A673 (cell line): ENCODE measurements around the gene KLF17. TPM values are rescaled to one million over a fixed set of nuclear protein-coding genes. Genes with fewer than 3 reads are reported as not detected.
A peak's percentile ranks its signal among the peaks of the same experiment; 100 is the strongest.

Experiments used
- Bru-seq: library from RNA; stranded (reverse); fragments of 400-500 nt; gene quantifications from one replicate; lab custom pipeline; 2021; lab: Mats Ljungman, UMichigan
- BruChase-seq, 2 experiments: library from RNA; stranded (reverse); fragments of 400-500 nt; gene quantifications; one replicate each; lab custom pipeline; 2021; lab: Mats Ljungman, UMichigan
- BruUV-seq: library from RNA; stranded (reverse); fragments of 400-500 nt; replicated peaks from 2 replicates; lab custom pipeline; 2021; lab: Mats Ljungman, UMichigan
- CTCF ChIA-PET: fragments of 300-600 bp; sonication (Branson Sonifier 250); formaldehyde crosslinking; loops from one replicate; lab custom pipeline; 2022; ENCODE audit warnings: antibody characterized with exemption; lab: Charles Lee
- POLR2A ChIA-PET: fragments of 300-600 bp; sonication (Branson Sonifier 250); formaldehyde crosslinking; loops from one replicate; lab custom pipeline; 2022; ENCODE audit warnings: antibody characterized with exemption; ENCODE audit not compliant: low non-redundant PET; lab: Charles Lee
- DNase-seq: peaks from one replicate; pipeline ENCODE4 v3.0.0-alpha.2; 2015; ENCODE audit warnings: low spot score
- H3K27ac ChIP-seq: fragments of 200-600 bp; sonication (generic); 2 replicates; pipeline ENCODE4 v1.5.1; 2016; ENCODE audit warnings: mixed run types, low read depth, mild to moderate bottlenecking, mixed read lengths, antibody characterized with exemption, low read length; ENCODE audit not compliant: poor library complexity, severe bottlenecking
- H3K27me3 ChIP-seq: fragments of 200-600 bp; sonication (generic); replicated peaks from 2 replicates; pipeline ENCODE4 v1.6.1; 2017; ENCODE audit warnings: mixed run types, low read depth, mild to moderate bottlenecking, mixed read lengths, antibody characterized with exemption, low read length; ENCODE audit not compliant: insufficient read depth, poor library complexity
- H3K36me3 ChIP-seq: fragments of 200-600 bp; sonication (generic); 2 replicates; pipeline ENCODE4 v1.6.1; 2016; ENCODE audit warnings: mixed run types, mild to moderate bottlenecking, mixed read lengths, antibody characterized with exemption, low read length; ENCODE audit not compliant: insufficient read depth, poor library complexity, severe bottlenecking
- H3K4me1 ChIP-seq: fragments of 200-600 bp; sonication (generic); 2 replicates; pipeline ENCODE4 v1.6.1; 2017; ENCODE audit warnings: mixed run types, mild to moderate bottlenecking, mixed read lengths, antibody characterized with exemption, low read length; ENCODE audit not compliant: insufficient read depth, poor library complexity, severe bottlenecking
- H3K4me3 ChIP-seq: fragments of 200-600 bp; sonication (generic); 2 replicates; pipeline ENCODE4 v1.5.1; 2016; ENCODE audit warnings: low read depth, mixed run types, mild to moderate bottlenecking, mixed read lengths, low read length; ENCODE audit not compliant: poor library complexity, severe bottlenecking
- H3K9me3 ChIP-seq: fragments of 200-600 bp; sonication (generic); 2 replicates; pipeline ENCODE4 v1.6.1; 2016; ENCODE audit warnings: mixed run types, low read depth, mild to moderate bottlenecking, mixed read lengths, antibody characterized with exemption, low read length; ENCODE audit not compliant: poor library complexity, severe bottlenecking
- EZH2 ChIP-seq: fragments of 200-600 bp; sonication (generic); IDR thresholded peaks from 2 replicates; pipeline ENCODE4 v1.6.1; 2017; ENCODE audit warnings: borderline replicate concordance, low read depth, mild to moderate bottlenecking, mixed read lengths, antibody characterized with exemption, low read length; ENCODE audit not compliant: poor library complexity, severe bottlenecking
- intact Hi-C: fragments of 100-400 bp; cut with micrococcal nuclease; formaldehyde crosslinking; loops from one replicate; pipeline ENCODE4 v1.10.0; 2022; ENCODE audit not compliant: unreplicated experiment
- long read RNA-seq: library from polyadenylated mRNA; stranded (forward); transcript quantifications from one replicate; pipeline ENCODE4 v2.0.0, GENCODE V29; 2022
- total RNA-seq: library from RNA; stranded (reverse); gene quantifications from 2 replicates; pipeline ENCODE4 v1.2.3, GENCODE V29; 2021
- TF ChIP-seq, protein P1 (sequence below): fragments of 300-800, 200-600 bp; sonication (generic); conservative IDR thresholded peaks from 2 replicates; pipeline ENCODE4 v1.5.1; 2017; ENCODE audit warnings: low read depth, mild to moderate bottlenecking, antibody characterized with exemption, low read length, moderate library complexity, mixed read lengths

KLF17 gene
- total RNA-seq: not detected in 2 replicates
- Bru-seq, nascent RNA: percentile 5 among the genes with signal in this experiment
- BruChase-seq, experiment 1, labeled RNA remaining after a 2-hour chase: percentile 5 among the genes with signal in this experiment
- percentile 16 among the genes with signal in this experiment for BruChase-seq, experiment 2, labeled RNA remaining after a 6-hour chase
- long read RNA-seq: 0 reads

DNA sequence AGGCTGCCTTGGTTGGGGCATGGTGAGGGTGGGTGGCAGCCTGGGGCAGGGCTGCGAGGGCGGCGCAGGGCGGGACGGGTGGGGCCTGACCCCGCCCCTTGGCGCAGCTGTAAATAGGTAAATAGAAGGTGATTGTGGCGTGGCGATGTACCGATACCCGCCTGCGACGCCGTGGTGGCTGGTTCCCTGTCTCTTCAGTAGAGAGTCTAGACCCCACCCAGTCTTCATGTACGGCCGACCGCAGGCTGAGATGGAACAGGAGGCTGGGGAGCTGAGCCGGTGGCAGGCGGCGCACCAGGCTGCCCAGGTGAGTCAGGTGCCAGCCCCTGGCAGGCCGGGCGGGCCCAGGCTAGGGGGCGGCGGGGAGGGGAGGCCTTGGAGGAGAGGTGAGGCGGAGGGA, at the start of gene KLF17:
Gene KLF17, plus strand, starts transcription at position 140 of the 400 bp plus-strand sequence. Its CDS starts 87 bp downstream, at position 227.
- CTCF ChIA-PET: no interaction called here
- BruUV-seq: no TSS peak

GRCh38 chr1:44071461-44071860, 47.2 kb upstream of the KLF17 start:
- H3K36me3 ChIP-seq: no peaks in the 10 kb centered on the region
- TF ChIP-seq, protein P1, sequence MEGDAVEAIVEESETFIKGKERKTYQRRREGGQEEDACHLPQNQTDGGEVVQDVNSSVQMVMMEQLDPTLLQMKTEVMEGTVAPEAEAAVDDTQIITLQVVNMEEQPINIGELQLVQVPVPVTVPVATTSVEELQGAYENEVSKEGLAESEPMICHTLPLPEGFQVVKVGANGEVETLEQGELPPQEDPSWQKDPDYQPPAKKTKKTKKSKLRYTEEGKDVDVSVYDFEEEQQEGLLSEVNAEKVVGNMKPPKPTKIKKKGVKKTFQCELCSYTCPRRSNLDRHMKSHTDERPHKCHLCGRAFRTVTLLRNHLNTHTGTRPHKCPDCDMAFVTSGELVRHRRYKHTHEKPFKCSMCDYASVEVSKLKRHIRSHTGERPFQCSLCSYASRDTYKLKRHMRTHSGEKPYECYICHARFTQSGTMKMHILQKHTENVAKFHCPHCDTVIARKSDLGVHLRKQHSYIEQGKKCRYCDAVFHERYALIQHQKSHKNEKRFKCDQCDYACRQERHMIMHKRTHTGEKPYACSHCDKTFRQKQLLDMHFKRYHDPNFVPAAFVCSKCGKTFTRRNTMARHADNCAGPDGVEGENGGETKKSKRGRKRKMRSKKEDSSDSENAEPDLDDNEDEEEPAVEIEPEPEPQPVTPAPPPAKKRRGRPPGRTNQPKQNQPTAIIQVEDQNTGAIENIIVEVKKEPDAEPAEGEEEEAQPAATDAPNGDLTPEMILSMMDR: no peak
- no peak for TF ChIP-seq EZH2
- ChIA-PET CTCF (interaction anchor here (0.9 kb wide), 1 partner anchor 21 kb away, joined by 3 read pairs; no protein-coding TSS in a partner anchor), POLR2A (no interaction called here)
- peaks cover 8% of the 10 kb centered on the region for H3K4me1 ChIP-seq
- no peak overlapping the region for H3K27ac ChIP-seq
- intact Hi-C loops: no loop called here
- H3K27me3 ChIP-seq: no peaks in the 10 kb centered on the region
- H3K9me3 ChIP-seq: no peaks in the 10 kb centered on the region
- no TSS peak for BruUV-seq
- H3K4me3 ChIP-seq: no peak overlapping the region
- no peak for DNase-seq

More for the DNA sequence above, at the start of gene KLF17:
- POLR2A ChIA-PET: no interaction called here
- H3K27ac ChIP-seq: no peak within 1 kb of the TSS
- DNase-seq: no peak
- TF ChIP-seq, protein P1: no peak
- TF ChIP-seq EZH2: no peak
- no peak within 1 kb of the TSS for H3K4me3 ChIP-seq
- no peaks in the 10 kb centered on the region for H3K9me3 ChIP-seq
- intact Hi-C loops: no loop called here
- H3K27me3 ChIP-seq: peaks cover 14% of the 10 kb centered on the region
- H3K36me3 ChIP-seq: no peaks in the 10 kb centered on the region
- H3K4me1 ChIP-seq: no peaks in the 10 kb centered on the region

GRCh38 chr1:44072204-44072603, 46.4 kb upstream of the KLF17 start:
- CTCF ChIA-PET: interaction anchor here (0.9 kb wide), 1 partner anchor 20 kb away, joined by 3 read pairs; no protein-coding TSS in a partner anchor
- no peaks in the 10 kb centered on the region for H3K9me3 ChIP-seq

More at GRCh38 chr1:44072204-44072603, 46.4 kb upstream of the KLF17 start:
- DNase-seq: peak; percentile 80
- Histone ChIP-seq H3K36me3 (no peaks in the 10 kb centered on the region), H3K4me3 (no peak overlapping the region), H3K4me1 (peaks cover 11% of the 10 kb centered on the region), H3K27ac (no peak overlapping the region), H3K27me3 (no peaks in the 10 kb centered on the region)
- POLR2A ChIA-PET: no interaction called here
- no TSS peak for BruUV-seq
- intact Hi-C loops: no loop called here
- TF ChIP-seq EZH2: no peak
- TF ChIP-seq, protein P1: no peak
